HEK293 (cell line): ENCODE measurements around the gene NOVA2.

Experiments used
- CTCF ChIA-PET: fragments of 350-600 bp; formaldehyde crosslinking; extraction: SDS; loops from one replicate; lab custom pipeline; 2021; ENCODE audit warnings: antibody characterized with exemption; lab: Yijun Ruan, JAX
- POLR2A ChIA-PET: fragments of 300-600 bp; formaldehyde crosslinking; extraction: SDS; loops from one replicate; lab custom pipeline; 2020; ENCODE audit warnings: antibody characterized with exemption, inconsistent platforms; lab: Yijun Ruan, JAX
- H3K27ac ChIP-seq: fragments of 200-500 bp; sonication (Bioruptor generic); 2 replicates; pipeline ENCODE4 v1.5.1; 2014; ENCODE audit warnings: low read depth, low read length, control low read depth, inconsistent platforms; ENCODE audit errors: extremely low read depth
- H3K36me3 ChIP-seq, 2 experiments: fragments of 200-500 bp in 1 of 2; sonication (Bioruptor generic) in 1 of 2; 1 replicate in 1 of 2; 2 replicates in 1 of 2; pipeline ENCODE4 v1.5.1; 2014 to 2017; ENCODE audit warnings: inconsistent platforms in 2 of 2, low read length in 2 of 2; ENCODE audit not compliant: control insufficient read depth in 2 of 2, insufficient read depth in 1 of 2
- H3K4me1 ChIP-seq: fragments of 200-500 bp; sonication (Bioruptor generic); 2 replicates; pipeline ENCODE4 v1.5.1; 2014; ENCODE audit warnings: mild to moderate bottlenecking, low read length, inconsistent platforms; ENCODE audit not compliant: control insufficient read depth, insufficient read depth
- H3K4me3 ChIP-seq: 2 replicates; pipeline ENCODE4 v1.5.1; 2011; ENCODE audit warnings: low read depth, mild to moderate bottlenecking, control low read depth, low read length, moderate library complexity
- H3K9me3 ChIP-seq: fragments of 200-500 bp; sonication (Bioruptor generic); 2 replicates; pipeline ENCODE4 v1.5.1; 2014; ENCODE audit warnings: low read depth, low read length, inconsistent platforms; ENCODE audit not compliant: control insufficient read depth, insufficient read depth
- KLF10 ChIP-seq: fragments of 450-650 bp; IDR thresholded peaks from 2 replicates; pipeline ENCODE4 v1.5.1; 2018; ENCODE audit warnings: missing biosample characterization, mild to moderate bottlenecking, missing genetic modification characterization
- MYNN ChIP-seq: fragments of 450-650 bp; formaldehyde crosslinking; IDR thresholded peaks from 2 replicates; pipeline ENCODE4 v1.5.1; 2016; ENCODE audit warnings: missing biosample characterization, missing genetic modification characterization, borderline replicate concordance
- RBAK ChIP-seq: fragments of 450-650 bp; formaldehyde crosslinking; IDR thresholded peaks from 2 replicates; pipeline ENCODE4 v1.5.1; 2016; ENCODE audit warnings: missing biosample characterization, missing genetic modification characterization
- YY2 ChIP-seq: fragments of 450-650 bp; formaldehyde crosslinking; IDR thresholded peaks from 2 replicates; pipeline ENCODE4 v1.5.1; 2016; ENCODE audit warnings: missing biosample characterization, missing genetic modification characterization
- ZBTB17 ChIP-seq: fragments of 450-650 bp; formaldehyde crosslinking; IDR thresholded peaks from 2 replicates; pipeline ENCODE4 v1.5.1; 2016; ENCODE audit warnings: missing biosample characterization, missing genetic modification characterization
- ZNF146 ChIP-seq: fragments of 450-650 bp; formaldehyde crosslinking; IDR thresholded peaks from 2 replicates; pipeline ENCODE4 v1.5.1; 2016; ENCODE audit warnings: missing biosample characterization, missing genetic modification characterization
- ZNF155 ChIP-seq: fragments of 450-650 bp; formaldehyde crosslinking; IDR thresholded peaks from 2 replicates; pipeline ENCODE4 v1.5.1; 2016; ENCODE audit warnings: missing biosample characterization, missing genetic modification characterization
- ZNF324 ChIP-seq: fragments of 450-650 bp; formaldehyde crosslinking; IDR thresholded peaks from 2 replicates; pipeline ENCODE4 v1.5.1; 2016; ENCODE audit warnings: missing biosample characterization, missing genetic modification characterization
- ZNF341 ChIP-seq: fragments of 450-650 bp; formaldehyde crosslinking; IDR thresholded peaks from 2 replicates; pipeline ENCODE4; 2016; ENCODE audit warnings: low read depth, missing biosample characterization, missing genetic modification characterization
- ZNF48 ChIP-seq: fragments of 450-650 bp; formaldehyde crosslinking; IDR thresholded peaks from 2 replicates; pipeline ENCODE4 v1.5.1; 2016; ENCODE audit warnings: missing biosample characterization, missing genetic modification characterization
- ZNF510 ChIP-seq: fragments of 450-650 bp; formaldehyde crosslinking; IDR thresholded peaks from 2 replicates; pipeline ENCODE4 v1.5.1; 2018; ENCODE audit warnings: mild to moderate bottlenecking, missing genetic modification characterization, missing biosample characterization; ENCODE audit not compliant: insufficient replicate concordance
- ZNF513 ChIP-seq: fragments of 450-650 bp; IDR thresholded peaks from 2 replicates; pipeline ENCODE4 v1.5.1; 2018; ENCODE audit warnings: missing biosample characterization, missing genetic modification characterization
- ZNF518A ChIP-seq: fragments of 450-650 bp; formaldehyde crosslinking; conservative IDR thresholded peaks from 2 replicates; pipeline ENCODE4 v1.5.1; 2016; ENCODE audit warnings: low read depth, missing biosample characterization, missing genetic modification characterization
- ZNF549 ChIP-seq: fragments of 450-650 bp; IDR thresholded peaks from 2 replicates; pipeline ENCODE4 v1.5.1; 2018; ENCODE audit warnings: missing biosample characterization, missing genetic modification characterization, mild to moderate bottlenecking, inconsistent platforms, moderate library complexity
- ZNF558 ChIP-seq: fragments of 450-650 bp; formaldehyde crosslinking; IDR thresholded peaks from 2 replicates; pipeline ENCODE4 v1.5.1; 2016; ENCODE audit warnings: missing biosample characterization, missing genetic modification characterization
- ZNF624 ChIP-seq: fragments of 450-650 bp; formaldehyde crosslinking; IDR thresholded peaks from 2 replicates; pipeline ENCODE4 v1.5.1; 2017; ENCODE audit warnings: missing biosample characterization, missing genetic modification characterization
- ZNF768 ChIP-seq: fragments of 450-650 bp; formaldehyde crosslinking; IDR thresholded peaks from 2 replicates; pipeline ENCODE4 v1.5.1; 2018; ENCODE audit warnings: missing biosample characterization, mild to moderate bottlenecking, missing genetic modification characterization
- ZSCAN18 ChIP-seq: fragments of 450-650 bp; formaldehyde crosslinking; IDR thresholded peaks from 2 replicates; pipeline ENCODE4 v1.5.1; 2016; ENCODE audit warnings: missing biosample characterization, missing genetic modification characterization

Gene NOVA2

GRCh38 chr19:45913874-45914830 is 59.5 kb downstream of the NOVA2 start, which contains the start of gene NANOS2 (continued):
- TF ChIP-seq ZNF341 (tag by site-specific recombination) = no peak
- 0 out of 2 replicates have a peak, but pooled peaks have one; percentile 28 for TF ChIP-seq ZNF768 (tag by site-specific recombination)
- TF ChIP-seq ZNF155 (tag by site-specific recombination) = no peak

GRCh38 chr19:45911291-45911690 is 62.4 kb downstream of the NOVA2 start:
- TF ChIP-seq ZNF48 (tag by site-specific recombination) (no peak), MYNN (tag by site-specific recombination) (no peak), KLF10 (tag by site-specific recombination) (no peak), ZNF549 (tag by site-specific recombination) (no peak), ZNF558 (tag by site-specific recombination) (no peak), ZSCAN18 (tag by site-specific recombination) (no peak), RBAK (tag by site-specific recombination) (no peak), ZBTB17 (no peak), ZNF324 (no peak), ZNF513 (tag by site-specific recombination) (no peak), ZNF155 (tag by site-specific recombination) (no peak), ZNF510 (no peak), ZNF146 (tag by site-specific recombination) (no peak), YY2 (tag by site-specific recombination) (no peak), ZNF518A (tag by site-specific recombination) (no peak), ZNF624 (tag by site-specific recombination) (no peak)
- TF ChIP-seq, all 188 proteins: peak for 0
- Histone ChIP-seq H3K27ac (no peak overlapping the region), H3K9me3 (no peaks in the 10 kb centered on the region), H3K36me3 (no peaks in the 10 kb centered on the region), H3K4me3 (no peak overlapping the region), H3K4me1 (no peaks in the 10 kb centered on the region)
- POLR2A ChIA-PET = interaction anchor here (1.5 kb wide), 1 partner anchor 8 kb away, joined by 4 read pairs; the partner anchor contains the start of gene MYPOP
- CTCF ChIA-PET = interaction anchor here (0.6 to 0.9 kb wide), 3 partner anchors 9 to 141 kb away, joined by 3 read pairs; partner anchors contain the start of gene MYPOP
